ENCODE data around the gene GATAD2A.

DNA sequence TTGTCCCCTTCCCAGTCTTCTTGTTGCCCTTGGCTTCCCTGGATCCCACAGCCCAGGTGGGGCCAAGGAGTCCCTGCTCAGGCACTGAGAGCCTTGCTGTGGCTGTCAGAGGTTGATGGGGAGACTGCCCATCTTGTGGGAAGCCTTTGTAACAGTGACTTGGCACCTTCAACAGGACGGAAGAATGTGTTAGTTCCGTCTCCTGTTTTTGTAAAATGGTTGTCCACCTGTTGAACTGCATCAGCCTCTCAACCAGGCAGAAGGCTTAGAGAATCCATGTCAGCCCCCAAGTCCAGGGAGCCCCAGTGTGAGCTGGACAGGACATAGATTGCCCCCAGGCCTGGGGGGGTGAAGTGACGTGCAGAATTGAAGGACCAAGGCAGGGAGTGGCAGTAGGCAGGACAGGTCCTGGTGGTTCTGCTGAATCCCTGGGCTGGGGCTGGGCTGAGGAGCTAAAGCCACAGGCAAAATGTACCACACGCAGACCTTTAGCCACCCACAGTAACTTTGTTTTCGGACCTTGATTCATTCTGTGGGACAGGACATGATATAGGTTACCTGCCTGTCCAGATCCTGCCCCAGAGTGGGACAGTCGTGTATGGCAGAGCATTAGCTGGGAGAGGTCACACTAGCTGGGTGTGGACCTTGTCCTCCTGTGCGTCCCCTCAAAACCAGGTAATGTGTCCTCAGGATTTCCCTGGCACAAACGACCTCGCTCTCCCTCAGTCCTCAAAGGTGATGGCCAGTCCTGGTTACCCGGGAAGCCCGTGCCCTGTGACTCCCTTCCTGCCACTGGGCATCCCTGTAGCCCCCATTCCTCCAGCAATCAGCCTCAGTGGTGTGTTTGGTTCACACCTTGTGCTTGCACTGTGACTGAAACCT, 47.0 kb downstream of the GATAD2A start:
- TF ChIP-seq, protein P1, sequence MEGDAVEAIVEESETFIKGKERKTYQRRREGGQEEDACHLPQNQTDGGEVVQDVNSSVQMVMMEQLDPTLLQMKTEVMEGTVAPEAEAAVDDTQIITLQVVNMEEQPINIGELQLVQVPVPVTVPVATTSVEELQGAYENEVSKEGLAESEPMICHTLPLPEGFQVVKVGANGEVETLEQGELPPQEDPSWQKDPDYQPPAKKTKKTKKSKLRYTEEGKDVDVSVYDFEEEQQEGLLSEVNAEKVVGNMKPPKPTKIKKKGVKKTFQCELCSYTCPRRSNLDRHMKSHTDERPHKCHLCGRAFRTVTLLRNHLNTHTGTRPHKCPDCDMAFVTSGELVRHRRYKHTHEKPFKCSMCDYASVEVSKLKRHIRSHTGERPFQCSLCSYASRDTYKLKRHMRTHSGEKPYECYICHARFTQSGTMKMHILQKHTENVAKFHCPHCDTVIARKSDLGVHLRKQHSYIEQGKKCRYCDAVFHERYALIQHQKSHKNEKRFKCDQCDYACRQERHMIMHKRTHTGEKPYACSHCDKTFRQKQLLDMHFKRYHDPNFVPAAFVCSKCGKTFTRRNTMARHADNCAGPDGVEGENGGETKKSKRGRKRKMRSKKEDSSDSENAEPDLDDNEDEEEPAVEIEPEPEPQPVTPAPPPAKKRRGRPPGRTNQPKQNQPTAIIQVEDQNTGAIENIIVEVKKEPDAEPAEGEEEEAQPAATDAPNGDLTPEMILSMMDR (IDR thresholded peaks at IDR 0.05; ENCODE audit: insufficient read depth, low read depth, low read length), result no peak
- no peak for TF ChIP-seq EZH2 (IDR thresholded peaks at IDR 0.05; ENCODE audit: insufficient read depth, low read length)

All from astrocyte (in vitro differentiated cells and primary cell).